GM10847 (cell line): ENCODE measurements around the gene MNT.
A peak's percentile ranks its signal among the peaks of the same experiment; 100 is the strongest.

Experiments
- POLR2A ChIP-seq: IDR thresholded peaks from 2 replicates; pipeline ENCODE4 v1.6.1; 2011; ENCODE audit not compliant: insufficient read length; ENCODE audit errors: extremely low read depth

MNT gene

GRCh38 chr17:2399572-2400473, 1.0 kb downstream of the MNT start:
- peak; percentile 57 for TF ChIP-seq POLR2A

- no peak for TF ChIP-seq POLR2A
Measured at GRCh38 chr17:2398655-2399571, 1.9 kb downstream of the MNT start.

- TF ChIP-seq POLR2A: no peak
Measured at GRCh38 chr17:2398182-2398581, 2.7 kb downstream of the MNT start.

GRCh38 chr17:2397247-2398171, 3.4 kb downstream of the MNT start:
- no peak for TF ChIP-seq POLR2A

- TF ChIP-seq POLR2A: peak; percentile 6
Measured at GRCh38 chr17:2396568-2397246, 4.2 kb downstream of the MNT start.

GRCh38 chr17:2396192-2396567, 4.7 kb downstream of the MNT start:
- TF ChIP-seq POLR2A: no peak

GRCh38 chr17:2395258-2396181, 5.3 kb downstream of the MNT start:
- TF ChIP-seq POLR2A: no peak

GRCh38 chr17:2394775-2395201, 6.1 kb downstream of the MNT start:
- TF ChIP-seq POLR2A: no peak

- peak; percentile 1 for TF ChIP-seq POLR2A
Measured at GRCh38 chr17:2393954-2394749, 6.7 kb downstream of the MNT start.

- TF ChIP-seq POLR2A: peak; percentile 46
Measured at GRCh38 chr17:2393174-2393953, 7.5 kb downstream of the MNT start.

GRCh38 chr17:2392252-2393173, 8.3 kb downstream of the MNT start:
- TF ChIP-seq POLR2A: peak; percentile 54
